Measurements from ENCODE around the gene SUPT5H.

Gene SUPT5H

GRCh38 chr19:39445196-39446111, at the start of gene SUPT5H:
SUPT5H (plus strand) TSS chr19:39445582; CDS start chr19:39445891, 309 bp downstream.
- FAIRE-seq: peak; percentile 89

- no peak for FAIRE-seq
Observed at GRCh38 chr19:39397360-39398296, 47.8 kb upstream of the SUPT5H start.

GRCh38 chr19:39398297-39398864, 47.0 kb upstream of the SUPT5H start:
- FAIRE-seq: no peak

GRCh38 chr19:39399668-39400050, 45.7 kb upstream of the SUPT5H start:
- no peak for FAIRE-seq

- no peak for FAIRE-seq
Observed at GRCh38 chr19:39400061-39400460, 45.3 kb upstream of the SUPT5H start.

- no peak for FAIRE-seq
Observed at GRCh38 chr19:39401070-39401548, 44.3 kb upstream of the SUPT5H start.

GRCh38 chr19:39401549-39402345, 43.6 kb upstream of the SUPT5H start:
- FAIRE-seq: no peak

- FAIRE-seq: no peak
Observed at GRCh38 chr19:39402346-39403300, 42.8 kb upstream of the SUPT5H start.

GRCh38 chr19:39403331-39404312, 41.8 kb upstream of the SUPT5H start:
- FAIRE-seq: peak; percentile 81

GRCh38 chr19:39405261-39405957, 40.0 kb upstream of the SUPT5H start:
- no peak for FAIRE-seq

- no peak for FAIRE-seq
Observed at GRCh38 chr19:39405958-39406655, 39.3 kb upstream of the SUPT5H start.

- no peak for FAIRE-seq
Observed at GRCh38 chr19:39406656-39407409, 38.5 kb upstream of the SUPT5H start, which contains the start of gene ZFP36. ZFP36 (plus strand) TSS chr19:39406847; CDS start chr19:39406905, 58 bp downstream.

GRCh38 chr19:39407410-39407659, 38.0 kb upstream of the SUPT5H start:
- no peak for FAIRE-seq

- FAIRE-seq: no peak
Observed at GRCh38 chr19:39407660-39408391, 37.6 kb upstream of the SUPT5H start.

GRCh38 chr19:39408392-39409207, 36.8 kb upstream of the SUPT5H start:
- no peak for FAIRE-seq

Measured in G401.6 (cell line).